Body of pancreas (tissue), 4 donors: ENCODE measurements around the gene FER.
"Not testable (repeated sequence)": the region's sequence is repeated elsewhere in the genome, so short reads cannot be mapped to it uniquely, and the experiment has no call there.

Source experiments
- CTCF ChIP-seq, 7 experiments: fragments of 450-650 bp in 4 of 7; fragments of 200-600 bp in 3 of 7; sonication (generic) in 3 of 7; IDR thresholded peaks; one replicate each; pipeline ENCODE4 v1.5.1; 2016 to 2019; ENCODE audit warnings: antibody characterized with exemption in 7 of 7
- POLR2A ChIP-seq, 3 donors: fragments of 450-650 bp; IDR thresholded peaks; one replicate each; pipeline ENCODE4 v1.6.1; 2016; ENCODE audit warnings: antibody characterized with exemption in 3 of 3, mild to moderate bottlenecking in 2 of 3

- not testable (repeated sequence) for TF ChIP-seq CTCF, POLR2A (IDR thresholded peaks at IDR 0.05)
Measured at GRCh38 chr5:108851129-108851528, 103.4 kb downstream of the FER start.
